GM18508 (cell line): ENCODE measurements around the gene MPP1.
"Not testable (repeated sequence)": the region's sequence is repeated elsewhere in the genome, so short reads cannot be mapped to it uniquely, and the experiment has no call there.

Source experiments
- ATAC-seq: cut with Tn5 transposase; IDR thresholded peaks from one replicate; pipeline ENCODE4 v1.9.1; 2021; ENCODE audit warnings: moderate number of reproducible peaks; ENCODE audit not compliant: insufficient read depth, unreplicated experiment

Gene MPP1

DNA sequence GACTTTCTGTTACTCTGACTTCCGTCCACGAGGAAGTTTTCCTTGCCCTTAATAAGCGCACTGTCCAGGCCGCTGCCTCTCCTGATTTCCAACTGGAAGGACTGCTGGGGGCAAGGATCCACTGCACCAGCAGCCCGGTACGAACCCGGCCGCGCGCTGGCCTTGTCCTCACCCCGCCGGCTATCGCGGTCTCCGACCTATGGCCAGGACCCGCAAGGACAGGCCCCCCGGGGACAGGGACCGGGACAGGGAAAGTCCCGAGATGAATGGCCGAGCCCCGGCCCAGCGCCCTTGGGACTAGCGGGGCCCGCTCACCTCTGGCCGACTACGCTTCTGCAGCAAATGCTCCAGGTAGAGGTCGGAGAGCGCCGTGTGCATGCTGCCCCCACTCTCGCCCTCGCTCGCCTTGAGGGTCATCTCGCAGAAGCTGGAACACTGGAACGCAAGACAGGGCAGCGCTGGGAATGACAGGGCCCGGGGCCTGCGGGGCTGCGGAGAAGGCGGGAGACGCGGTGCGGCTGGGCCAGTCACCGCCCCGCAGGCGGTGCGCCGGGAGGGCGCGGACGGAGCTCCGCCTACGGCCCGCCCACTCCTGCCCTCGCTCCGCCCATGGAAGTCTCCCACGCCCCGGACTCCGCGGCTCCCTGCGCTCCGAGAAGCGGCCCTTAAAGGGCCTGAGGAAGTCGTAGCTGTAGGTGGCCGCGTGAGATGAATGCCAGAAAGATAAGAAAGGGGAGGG lies at the start of gene MPP1:
MPP1 (minus strand) TSS at position 529 of the 739 bp plus-strand sequence; CDS start at position 417, 112 bp downstream.
- no peak for ATAC-seq

DNA sequence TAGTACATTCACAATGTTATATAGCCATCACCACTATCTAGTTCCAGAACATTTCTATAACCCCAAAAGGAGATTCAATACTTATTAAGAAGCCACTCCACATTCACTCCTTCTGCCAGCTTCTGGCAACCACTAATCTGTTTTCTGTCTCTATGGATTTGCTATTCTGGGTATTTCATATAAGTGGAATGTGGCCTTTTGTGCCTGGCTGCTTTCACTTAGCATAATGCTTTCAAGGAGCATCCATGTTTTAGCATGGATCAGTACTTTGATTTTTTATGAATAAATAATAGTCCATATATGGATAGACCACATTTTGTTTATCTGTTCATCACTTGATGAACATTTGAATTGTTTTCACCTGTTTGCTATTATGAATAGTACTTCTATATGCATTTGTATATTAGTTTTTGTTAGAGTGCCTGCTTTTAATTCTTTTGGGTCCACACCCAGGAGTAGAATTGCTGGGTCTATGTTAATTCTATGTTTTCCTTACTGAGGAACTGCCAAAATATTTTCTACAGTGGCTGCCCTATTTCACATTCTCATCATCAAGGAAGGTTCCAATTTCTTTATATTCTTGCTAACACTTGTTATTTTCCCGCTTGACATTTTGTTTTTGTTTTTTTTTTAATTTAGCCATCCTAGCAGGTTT lies 45.8 kb upstream of the MPP1 start:
- no peak for ATAC-seq

DNA sequence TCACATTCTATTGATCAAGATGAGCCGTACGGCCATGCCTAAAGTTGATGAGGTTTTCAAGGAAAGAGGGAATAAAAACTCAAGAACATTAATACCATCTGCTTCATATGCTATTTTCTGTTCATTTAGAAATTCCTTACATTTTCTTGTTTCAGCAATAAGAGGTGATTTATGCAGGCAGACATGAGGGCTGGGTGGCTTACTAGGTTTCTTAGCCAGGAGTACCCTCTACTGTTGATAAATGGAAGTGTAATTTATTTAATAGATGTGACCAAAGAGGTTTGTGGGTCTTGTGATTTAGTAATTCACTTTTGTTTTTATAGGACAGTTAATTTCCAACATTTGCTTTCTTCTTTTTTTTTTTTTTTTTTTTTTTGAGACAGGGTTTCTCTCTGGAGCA lies 35.6 kb upstream of the MPP1 start:
- no peak for ATAC-seq

DNA sequence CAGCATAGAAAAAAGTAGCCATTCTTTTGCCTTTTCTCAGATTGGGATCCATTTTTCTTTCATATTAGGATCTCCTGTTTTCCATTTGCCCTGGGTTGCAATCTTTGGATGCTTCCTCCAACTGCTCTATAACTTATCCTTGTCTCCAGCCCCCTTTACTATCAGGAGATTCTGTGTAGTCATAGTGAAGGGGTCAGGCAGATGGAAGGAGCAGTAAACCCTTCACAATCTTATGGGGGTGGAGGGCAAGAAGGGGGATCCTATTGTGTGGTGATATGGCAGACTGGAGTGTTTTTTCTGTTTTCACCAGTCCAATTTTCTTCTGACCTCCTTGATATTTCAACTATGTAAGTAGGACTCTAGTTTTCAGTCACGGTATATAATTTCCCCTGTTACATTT lies 30.9 kb upstream of the MPP1 start:
- ATAC-seq: no peak

DNA sequence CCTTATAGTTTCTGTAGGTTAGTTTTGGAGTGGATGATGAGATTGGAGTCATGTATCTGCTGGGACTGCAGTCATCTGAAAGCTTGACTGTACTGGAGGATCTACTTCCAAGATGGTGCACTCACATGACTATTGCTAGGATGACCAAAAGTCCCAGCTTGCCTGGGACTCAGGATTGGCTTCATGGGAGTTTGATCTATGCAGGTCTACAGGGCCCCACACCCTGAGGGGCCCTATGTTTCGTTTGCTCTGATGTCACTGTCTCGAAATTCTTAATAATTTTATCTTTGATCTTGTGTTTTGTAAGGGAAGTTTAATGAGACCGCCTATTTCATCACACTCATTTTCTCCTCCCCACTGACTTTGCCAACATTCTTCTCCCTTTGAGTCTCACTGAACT lies 29.3 kb upstream of the MPP1 start, which contains the start of gene SMIM9:
SMIM9 (minus strand) TSS at position 101 of the 400 bp plus-strand sequence. CDS start 3,806 bp downstream, outside the sequence.
- ATAC-seq: no peak

DNA sequence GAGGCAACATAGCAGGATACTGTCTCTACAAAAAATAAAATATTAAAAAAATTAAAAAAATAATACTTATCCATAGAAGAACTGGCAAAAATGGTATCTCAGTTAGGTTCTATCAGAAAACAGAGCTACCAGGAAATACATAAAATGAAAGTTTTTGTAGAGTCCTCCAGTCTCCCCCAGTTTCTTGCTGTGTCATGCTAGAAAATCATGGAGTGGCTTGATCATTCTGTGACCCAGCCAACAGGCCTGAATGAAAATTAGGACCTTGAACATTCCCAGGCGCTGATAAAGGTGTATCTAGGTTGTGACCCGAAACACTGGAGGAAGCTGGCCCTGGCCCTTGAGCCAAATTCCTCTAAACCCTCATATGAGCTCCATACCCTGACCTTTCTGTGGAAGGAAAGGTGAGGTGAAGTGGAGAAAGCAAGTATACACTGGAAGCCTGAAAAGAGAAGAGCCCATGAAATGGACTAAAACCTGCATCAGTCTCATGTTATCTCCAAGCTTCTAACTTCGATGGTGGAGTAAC lies 28.5 kb upstream of the MPP1 start:
- ATAC-seq: no peak

DNA sequence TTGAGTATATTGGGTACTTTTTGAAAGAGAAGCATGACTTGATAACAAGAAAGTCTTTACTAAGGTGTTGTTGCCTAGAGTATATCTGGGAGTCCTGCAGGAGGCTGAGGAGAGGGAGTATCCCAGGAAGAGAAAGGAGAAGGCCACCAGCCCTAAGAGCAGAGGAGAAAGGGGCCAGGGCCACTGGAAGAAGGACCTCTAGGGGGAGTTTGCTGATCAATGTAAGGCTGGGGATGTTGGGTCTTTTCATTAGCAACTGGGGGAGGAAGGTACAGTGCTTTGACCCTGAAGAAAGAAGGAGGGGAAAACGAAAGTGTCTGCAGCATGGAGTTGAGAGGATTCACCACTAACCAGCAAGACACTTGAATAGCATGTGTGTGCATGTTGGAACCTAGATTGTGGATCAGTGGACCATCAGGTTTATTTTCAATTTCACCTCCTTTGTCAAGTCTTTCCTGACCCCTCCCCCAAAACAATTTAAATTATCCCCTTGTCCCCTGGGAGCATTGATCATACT lies 24.7 kb upstream of the MPP1 start:
- ATAC-seq: no peak

DNA sequence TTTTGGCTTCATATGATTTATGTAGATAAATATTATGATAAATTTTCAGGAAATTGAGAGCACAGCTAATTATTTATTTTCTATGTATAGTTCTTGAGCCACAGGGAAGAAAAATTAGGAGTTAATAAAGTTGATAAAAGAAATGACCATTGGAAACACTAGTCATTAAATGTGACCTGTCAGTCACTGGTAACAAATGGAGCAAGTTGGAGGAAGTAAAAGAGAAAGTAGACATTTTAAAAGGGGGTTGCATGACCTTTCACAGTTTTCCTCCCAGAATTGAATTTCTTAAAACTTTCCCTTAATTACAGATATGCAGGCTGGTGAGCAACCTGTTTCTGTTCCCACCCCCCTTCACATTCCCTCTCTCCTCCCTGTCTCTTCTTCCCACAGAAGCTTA lies 23.8 kb upstream of the MPP1 start:
- no peak for ATAC-seq

DNA sequence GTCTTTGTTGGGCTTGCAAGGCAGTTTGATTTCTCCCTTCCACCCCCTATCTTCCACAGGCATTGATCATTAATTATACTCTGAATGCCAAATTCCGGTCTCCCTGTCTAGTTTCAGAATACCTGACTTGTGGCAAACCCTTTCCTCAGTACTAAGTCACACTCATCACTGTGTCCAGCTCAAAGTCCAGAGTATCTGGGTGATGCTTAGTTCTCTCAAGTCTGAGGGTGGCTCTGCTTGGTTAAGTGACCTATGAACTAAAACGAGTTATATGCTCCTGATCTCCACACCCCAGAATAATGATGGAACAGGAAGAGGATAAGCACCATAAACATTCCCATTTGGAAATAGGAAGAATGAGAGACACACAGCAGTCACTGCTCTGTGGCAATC lies 22.7 kb upstream of the MPP1 start:
- ATAC-seq: no peak

DNA sequence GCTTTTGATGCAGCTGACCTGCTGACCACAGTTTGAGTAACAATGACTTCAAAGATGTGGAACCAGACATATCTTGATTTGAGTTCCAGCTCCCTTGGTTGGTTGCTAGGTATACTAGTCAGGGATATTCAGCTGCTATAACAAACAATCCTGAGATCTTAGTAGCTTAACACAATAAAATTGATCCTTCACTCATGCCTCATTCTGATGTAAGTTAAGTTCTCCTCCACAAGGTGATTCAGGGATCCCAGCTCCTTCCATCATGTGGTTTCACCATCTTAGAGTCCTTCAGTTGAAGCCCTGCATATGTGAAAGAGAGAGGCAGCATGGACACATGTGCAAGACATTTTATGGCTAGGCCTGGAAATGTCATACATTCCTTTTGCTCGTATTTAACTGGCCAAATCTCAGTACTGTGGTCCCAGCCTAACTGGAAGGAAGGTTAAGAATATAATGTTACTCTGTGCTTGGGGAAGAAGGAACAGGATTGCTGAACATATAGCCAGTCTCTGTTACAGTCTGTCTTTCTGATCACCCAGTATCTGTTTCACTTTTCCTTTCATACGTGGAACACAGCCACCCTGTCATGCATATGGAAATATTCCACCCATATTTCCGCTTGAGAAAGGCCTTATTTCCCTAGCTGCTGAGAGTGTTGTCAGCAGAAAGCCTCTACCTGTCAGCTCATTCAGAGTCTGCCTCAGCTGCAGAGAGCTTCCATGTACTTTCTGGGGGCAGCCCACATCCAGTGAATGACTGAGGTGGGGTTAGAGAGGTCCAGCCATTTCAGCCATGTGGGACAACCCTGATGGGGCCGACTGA lies 22.1 kb upstream of the MPP1 start:
- ATAC-seq: peak; percentile 64

DNA sequence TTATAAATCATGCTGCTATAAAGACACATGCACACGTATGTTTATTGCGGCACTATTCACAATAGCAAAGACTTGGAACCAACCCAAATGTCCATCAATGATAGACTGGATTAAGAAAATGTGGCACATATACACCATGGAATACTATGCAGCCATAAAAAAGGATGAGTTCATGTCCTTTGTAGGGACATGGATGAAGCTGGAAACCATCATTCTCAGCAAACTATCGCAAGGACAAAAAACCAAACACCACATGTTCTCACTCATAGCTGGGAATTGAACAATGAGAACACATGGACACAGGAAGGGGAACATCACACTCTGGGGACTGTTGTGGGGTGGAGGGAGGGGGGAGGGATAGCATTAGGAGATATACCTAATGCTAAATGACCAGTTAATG lies 20.3 kb upstream of the MPP1 start:
- not testable (repeated sequence) for ATAC-seq

DNA sequence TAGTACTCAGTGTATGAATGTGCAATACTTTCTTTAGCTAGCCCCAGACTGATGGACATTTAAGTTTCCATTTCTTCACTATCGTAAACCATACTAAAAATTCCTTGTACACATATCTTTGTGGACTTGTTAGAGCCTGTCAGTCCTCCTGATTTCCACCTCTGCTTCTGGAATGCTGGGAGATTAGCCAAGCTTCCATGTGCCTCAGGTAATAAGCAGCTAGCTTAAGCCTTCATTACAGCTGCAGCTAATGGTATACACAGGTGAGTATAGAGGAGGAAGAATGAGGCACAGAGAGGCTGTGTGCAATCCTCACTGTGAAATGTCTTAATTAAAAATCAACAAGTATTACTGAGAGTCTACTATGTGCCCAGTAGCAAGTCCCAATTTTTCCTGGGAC lies 19.4 kb upstream of the MPP1 start:
- no peak for ATAC-seq

DNA sequence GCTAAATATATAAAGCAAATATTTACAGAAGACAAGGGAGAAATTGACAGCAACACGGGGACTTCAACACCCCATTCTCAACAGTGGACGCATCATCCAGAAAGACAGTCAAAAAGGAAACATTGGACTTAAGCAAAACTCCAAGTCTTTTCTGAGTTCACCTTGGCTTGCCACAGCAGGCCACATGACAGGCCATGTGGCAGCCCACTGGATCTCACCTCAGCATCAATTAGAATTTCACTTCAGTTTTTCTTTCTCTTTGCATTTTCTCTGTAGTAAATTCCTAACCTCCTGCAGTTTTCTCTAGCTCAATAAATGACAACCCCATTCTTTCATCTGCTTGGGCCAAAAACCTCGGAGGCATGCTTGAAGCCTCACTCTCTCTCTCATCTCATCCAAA lies 16.7 kb upstream of the MPP1 start:
- no peak for ATAC-seq

DNA sequence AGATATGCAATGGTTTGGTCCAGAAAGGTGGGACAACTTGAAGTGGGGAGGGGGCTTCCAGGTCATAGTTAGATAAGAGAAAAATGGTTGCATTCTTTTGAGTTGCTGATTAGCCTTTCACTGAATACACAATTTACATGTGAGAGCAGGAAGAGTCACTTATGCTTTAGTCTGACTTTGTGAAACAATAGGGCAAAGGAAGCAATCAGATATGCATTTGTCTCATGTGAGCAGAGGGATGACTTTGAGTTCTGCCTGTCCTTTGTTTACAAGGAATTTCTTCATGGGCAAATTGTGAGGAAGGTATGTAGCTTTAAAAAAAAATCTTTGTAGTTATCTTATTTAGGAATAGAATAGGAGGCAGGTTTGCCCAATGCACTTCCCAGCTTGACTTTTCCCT lies 16.2 kb upstream of the MPP1 start:
- ATAC-seq: no peak

DNA sequence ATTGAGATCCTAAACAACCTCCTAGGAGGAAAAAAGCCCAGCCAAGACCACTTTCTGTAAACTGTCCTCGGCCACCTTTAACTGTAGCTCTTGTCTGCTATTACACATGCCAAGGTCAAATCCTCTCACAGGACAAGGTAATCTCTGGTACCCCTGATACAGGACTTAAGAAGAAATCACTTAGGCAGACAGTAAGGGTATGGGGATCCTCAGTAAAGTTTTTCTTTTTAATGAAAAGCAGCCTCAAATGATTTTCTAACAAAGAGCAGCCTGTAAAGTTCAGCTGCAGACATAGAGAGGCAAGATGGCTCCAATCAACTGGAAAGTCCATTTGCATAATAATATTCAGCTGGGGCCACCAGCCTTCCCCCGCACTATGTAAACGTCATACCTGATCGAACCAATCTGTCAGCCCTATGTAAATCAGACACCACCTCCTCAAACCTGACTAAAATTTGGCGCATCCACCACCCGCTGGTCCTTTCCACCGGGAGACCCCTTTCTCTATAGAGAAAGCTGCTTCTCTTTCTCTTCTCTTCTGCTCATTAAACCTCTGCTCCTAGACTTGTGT lies 14.6 kb upstream of the MPP1 start:
- no peak for ATAC-seq

DNA sequence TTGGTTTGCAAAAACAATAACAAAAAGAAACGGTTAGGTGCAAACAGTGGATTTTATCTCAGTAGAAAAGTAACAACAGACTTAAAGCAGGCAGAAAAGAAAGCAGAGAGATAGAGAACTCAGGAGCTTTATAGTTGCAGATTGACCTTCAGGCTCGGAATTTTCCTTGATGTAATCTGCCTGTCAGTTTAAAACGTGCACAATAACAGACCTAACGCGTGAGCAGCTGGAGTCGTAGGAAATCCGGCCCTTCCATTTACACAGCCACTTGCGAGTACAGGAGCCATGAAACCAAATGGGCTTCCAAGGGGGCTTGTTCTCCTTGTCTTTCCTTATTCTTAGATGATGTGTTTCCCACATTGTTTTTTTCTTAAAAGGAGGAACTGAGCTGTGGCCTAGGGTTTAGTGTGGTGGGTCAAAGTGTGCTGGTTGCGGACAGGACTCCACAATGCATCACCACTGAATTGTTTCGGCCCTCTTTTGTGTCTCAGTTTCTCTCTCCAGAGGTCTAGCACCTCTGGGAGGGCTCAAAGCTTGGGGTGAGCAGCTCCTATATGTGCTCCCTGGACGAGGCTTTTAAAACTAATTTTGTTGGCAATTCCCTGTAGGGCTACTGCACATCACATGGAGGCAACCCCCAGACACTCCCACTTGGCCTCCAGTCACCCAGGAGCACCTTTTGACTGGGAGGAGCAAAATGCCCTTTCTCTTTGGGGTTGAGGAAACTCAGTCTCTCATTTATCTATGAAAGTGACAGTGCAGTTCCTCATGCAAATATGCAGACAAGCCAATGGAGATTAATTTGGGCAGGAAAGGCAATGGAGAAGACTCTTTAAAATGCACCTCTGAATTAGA lies 13.9 kb upstream of the MPP1 start:
- no peak for ATAC-seq

DNA sequence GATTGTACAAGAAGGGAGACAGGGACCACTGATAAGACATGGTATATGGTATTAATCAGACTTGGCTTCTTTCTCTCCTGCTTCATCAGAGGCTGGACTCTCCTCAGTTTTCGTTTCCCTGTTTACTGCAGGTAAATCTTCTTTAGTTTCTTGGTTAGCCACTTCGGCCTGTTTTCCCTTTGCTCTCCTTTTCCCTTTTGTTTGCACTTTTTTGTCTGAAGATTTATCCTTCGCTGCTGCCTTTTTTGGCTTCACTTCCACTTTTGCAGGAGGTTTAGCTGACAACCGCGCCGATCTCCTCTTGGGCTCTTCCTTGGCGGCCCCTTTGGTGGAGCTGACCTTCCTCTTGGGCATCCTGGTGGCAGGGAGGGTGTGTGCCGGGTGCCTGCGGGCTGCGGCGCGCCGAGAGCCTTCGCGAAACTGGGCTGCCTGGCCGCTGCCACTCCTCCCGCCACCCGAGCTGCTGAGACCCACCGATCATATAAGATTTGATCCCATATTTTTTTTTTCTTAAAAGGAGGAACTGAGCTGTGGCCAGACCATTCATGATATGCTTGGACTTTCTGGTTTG lies 11.8 kb upstream of the MPP1 start:
- ATAC-seq: not testable (repeated sequence)

DNA sequence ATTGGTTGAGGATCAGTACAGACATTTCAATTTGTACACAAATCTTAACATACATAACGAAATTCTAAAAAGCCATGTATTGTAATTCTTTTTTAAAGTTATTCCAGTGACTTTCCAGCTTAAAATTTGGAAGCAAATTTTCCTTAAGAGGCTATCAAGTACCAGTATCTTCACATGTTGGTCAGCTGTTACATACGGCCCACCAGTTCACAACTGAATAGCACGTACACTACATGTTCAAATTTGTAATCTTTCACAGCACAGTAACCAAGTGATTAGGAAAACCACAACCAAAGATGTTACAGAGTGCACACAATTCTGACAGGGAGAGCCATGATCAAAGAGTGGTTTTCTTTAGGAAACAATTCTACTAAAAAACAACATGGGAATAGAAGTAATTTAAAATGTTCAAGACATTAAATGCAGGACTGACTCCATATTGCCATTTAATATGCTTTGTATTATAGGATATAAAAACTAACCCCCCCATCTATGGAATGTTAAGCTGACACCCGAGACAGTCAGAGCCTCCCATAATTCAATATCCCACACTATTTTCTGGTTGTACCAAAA lies 11.1 kb upstream of the MPP1 start:
- not testable (repeated sequence) for ATAC-seq
